ENCODE data around the gene HS6ST2.

Gene HS6ST2

DNA sequence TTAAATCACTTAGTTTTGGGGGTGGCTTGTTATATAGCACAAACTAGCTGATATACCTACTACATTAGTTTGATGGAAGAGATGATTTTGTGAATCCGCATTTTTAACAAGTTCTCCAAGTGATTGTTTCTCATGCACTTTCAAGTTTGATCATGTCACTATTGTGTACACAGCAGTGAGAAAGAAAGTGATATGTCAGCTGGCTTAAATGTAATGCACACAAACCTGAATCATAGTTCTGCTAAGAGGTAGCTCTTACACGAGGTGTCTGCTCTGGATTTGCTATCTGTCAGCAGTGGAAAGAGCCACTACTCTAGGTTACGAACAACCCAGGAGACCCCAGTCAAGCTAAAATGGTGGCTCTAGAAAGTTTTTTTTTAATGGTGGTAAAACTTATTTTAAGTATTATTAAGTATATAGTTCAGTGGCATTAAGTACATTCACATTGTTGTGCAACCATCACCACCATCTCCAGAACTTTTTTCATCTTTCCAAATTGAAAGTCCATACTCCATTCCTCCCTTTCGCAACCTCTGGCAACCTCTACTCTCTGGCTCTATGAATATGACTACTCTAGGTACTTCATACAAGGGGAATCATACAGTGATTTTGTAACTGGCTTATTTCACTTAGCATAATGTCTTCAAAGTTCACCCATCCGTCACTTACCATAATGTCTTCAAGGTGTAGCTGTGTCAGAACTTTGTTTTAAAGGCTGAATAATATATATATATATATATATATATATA lies 147.3 kb downstream of the HS6ST2 start:
- DNase-seq (ENCODE audit: low spot score) = no peak
- ATAC-seq (ENCODE audit: low read depth) = no peak
- TF ChIP-seq, protein P1, sequence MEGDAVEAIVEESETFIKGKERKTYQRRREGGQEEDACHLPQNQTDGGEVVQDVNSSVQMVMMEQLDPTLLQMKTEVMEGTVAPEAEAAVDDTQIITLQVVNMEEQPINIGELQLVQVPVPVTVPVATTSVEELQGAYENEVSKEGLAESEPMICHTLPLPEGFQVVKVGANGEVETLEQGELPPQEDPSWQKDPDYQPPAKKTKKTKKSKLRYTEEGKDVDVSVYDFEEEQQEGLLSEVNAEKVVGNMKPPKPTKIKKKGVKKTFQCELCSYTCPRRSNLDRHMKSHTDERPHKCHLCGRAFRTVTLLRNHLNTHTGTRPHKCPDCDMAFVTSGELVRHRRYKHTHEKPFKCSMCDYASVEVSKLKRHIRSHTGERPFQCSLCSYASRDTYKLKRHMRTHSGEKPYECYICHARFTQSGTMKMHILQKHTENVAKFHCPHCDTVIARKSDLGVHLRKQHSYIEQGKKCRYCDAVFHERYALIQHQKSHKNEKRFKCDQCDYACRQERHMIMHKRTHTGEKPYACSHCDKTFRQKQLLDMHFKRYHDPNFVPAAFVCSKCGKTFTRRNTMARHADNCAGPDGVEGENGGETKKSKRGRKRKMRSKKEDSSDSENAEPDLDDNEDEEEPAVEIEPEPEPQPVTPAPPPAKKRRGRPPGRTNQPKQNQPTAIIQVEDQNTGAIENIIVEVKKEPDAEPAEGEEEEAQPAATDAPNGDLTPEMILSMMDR (IDR thresholded peaks at IDR 0.05; ENCODE audit: poor library complexity, severe bottlenecking) = no peak
- no peaks in the 10 kb centered on the region for H3K27me3 ChIP-seq (ENCODE audit: insufficient read depth, poor library complexity, severe bottlenecking)
- no peaks in the 10 kb centered on the region for H3K36me3 ChIP-seq (ENCODE audit: low read depth)
- H3K9me3 ChIP-seq (ENCODE audit: severe bottlenecking) = no peaks in the 10 kb centered on the region
- H3K4me3 ChIP-seq (ENCODE audit: severe bottlenecking) = no peak overlapping the region
- H3K4me1 ChIP-seq (ENCODE audit: insufficient read depth, poor library complexity, severe bottlenecking) = no peaks in the 10 kb centered on the region
- no peak overlapping the region for H3K27ac ChIP-seq (ENCODE audit: poor library complexity, severe bottlenecking)

DNA sequence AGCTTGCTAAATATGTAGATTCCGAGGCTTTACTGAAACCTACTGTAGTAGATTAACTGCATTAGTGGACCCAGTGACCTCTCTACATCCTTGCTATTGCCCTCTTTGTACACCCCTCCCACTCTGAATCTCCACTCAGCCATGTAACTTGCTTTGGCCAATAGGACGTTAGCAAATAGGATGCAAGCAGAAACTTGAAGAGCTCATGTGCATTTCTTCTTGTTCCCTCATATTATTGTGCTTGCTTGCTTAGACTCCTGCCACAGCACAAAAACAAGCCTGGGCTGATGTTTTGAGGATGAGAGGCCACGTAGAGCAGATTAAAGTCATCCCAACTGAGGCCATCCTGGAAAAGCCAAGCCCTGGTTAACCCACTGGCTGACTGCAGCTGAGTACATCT lies 147.9 kb downstream of the HS6ST2 start:
- H3K4me3 ChIP-seq (ENCODE audit: severe bottlenecking) = no peak overlapping the region
- no peaks in the 10 kb centered on the region for H3K36me3 ChIP-seq (ENCODE audit: low read depth)
- no peaks in the 10 kb centered on the region for H3K9me3 ChIP-seq (ENCODE audit: severe bottlenecking)
- H3K27me3 ChIP-seq (ENCODE audit: insufficient read depth, poor library complexity, severe bottlenecking) = no peaks in the 10 kb centered on the region
- H3K27ac ChIP-seq (ENCODE audit: poor library complexity, severe bottlenecking) = no peak overlapping the region
- no peak for ATAC-seq (ENCODE audit: low read depth)
- H3K4me1 ChIP-seq (ENCODE audit: insufficient read depth, poor library complexity, severe bottlenecking) = no peaks in the 10 kb centered on the region
- DNase-seq (ENCODE audit: low spot score) = no peak
- TF ChIP-seq, protein P1 (IDR thresholded peaks at IDR 0.05; ENCODE audit: poor library complexity, severe bottlenecking) = no peak

DNA sequence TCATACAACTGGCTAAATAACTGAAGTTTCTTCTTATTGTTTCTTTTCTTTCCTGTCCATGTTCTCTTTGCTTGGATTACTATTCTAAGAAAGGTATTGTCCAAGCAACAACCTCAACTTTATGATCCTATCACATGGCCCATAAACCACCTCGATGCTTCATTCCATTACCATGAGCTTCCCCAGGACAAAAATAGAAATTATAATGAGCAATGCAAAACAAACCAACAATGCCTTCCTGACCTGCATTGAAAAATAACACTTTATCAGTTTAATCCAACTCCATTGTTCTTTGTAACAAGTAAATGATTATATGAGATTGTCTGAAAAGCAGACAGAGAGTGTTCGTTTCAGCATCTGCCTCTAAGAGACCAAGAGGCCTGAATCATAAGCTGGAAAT lies 148.8 kb downstream of the HS6ST2 start:
- no peak overlapping the region for H3K27ac ChIP-seq (ENCODE audit: poor library complexity, severe bottlenecking)
- TF ChIP-seq, protein P1 (IDR thresholded peaks at IDR 0.05; ENCODE audit: poor library complexity, severe bottlenecking) = no peak
- H3K36me3 ChIP-seq (ENCODE audit: low read depth) = no peaks in the 10 kb centered on the region
- DNase-seq (ENCODE audit: low spot score) = no peak
- H3K4me1 ChIP-seq (ENCODE audit: insufficient read depth, poor library complexity, severe bottlenecking) = no peaks in the 10 kb centered on the region
- H3K4me3 ChIP-seq (ENCODE audit: severe bottlenecking) = no peak overlapping the region
- H3K27me3 ChIP-seq (ENCODE audit: insufficient read depth, poor library complexity, severe bottlenecking) = no peaks in the 10 kb centered on the region
- no peaks in the 10 kb centered on the region for H3K9me3 ChIP-seq (ENCODE audit: severe bottlenecking)
- ATAC-seq (ENCODE audit: low read depth) = no peak

DNA sequence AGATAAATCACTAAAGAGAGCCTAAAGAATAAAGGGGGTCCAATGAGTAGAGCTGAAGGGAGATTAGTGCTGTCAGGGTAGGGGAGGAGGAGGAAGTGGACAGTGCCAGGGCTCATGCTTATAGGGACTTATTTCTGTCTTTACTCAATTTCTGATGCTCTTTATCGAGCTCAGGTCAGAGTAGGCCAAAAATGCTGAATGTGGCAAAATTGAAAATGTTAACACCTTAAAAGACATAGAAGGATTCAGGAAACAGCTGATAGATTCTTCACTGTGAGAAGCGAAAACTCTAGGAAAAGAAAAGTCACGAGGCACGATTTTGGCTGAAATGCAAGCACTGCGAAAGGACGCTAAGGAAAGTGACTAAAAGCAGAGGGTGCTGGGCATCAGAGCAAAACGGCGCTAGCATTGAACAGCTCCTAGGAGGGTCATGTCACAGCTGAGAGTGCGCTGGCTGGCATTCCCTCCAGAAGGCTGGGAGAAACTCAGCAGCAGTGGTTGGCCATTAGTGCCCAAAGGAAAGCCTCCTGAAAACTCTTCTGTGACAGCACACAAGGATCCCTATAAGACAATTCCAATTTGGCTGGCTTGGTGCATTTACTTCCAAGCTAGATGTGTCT lies 150.9 kb downstream of the HS6ST2 start:
- H3K36me3 ChIP-seq (ENCODE audit: low read depth) = no peaks in the 10 kb centered on the region
- H3K4me3 ChIP-seq (ENCODE audit: severe bottlenecking) = no peak overlapping the region
- no peak overlapping the region for H3K27ac ChIP-seq (ENCODE audit: poor library complexity, severe bottlenecking)
- DNase-seq (ENCODE audit: low spot score) (no peak), ATAC-seq (ENCODE audit: low read depth) (no peak)
- TF ChIP-seq, protein P1 (IDR thresholded peaks at IDR 0.05; ENCODE audit: poor library complexity, severe bottlenecking) = no peak
- no peaks in the 10 kb centered on the region for H3K9me3 ChIP-seq (ENCODE audit: severe bottlenecking)
- H3K4me1 ChIP-seq (ENCODE audit: insufficient read depth, poor library complexity, severe bottlenecking) = no peaks in the 10 kb centered on the region
- H3K27me3 ChIP-seq (ENCODE audit: insufficient read depth, poor library complexity, severe bottlenecking) = no peaks in the 10 kb centered on the region

DNA sequence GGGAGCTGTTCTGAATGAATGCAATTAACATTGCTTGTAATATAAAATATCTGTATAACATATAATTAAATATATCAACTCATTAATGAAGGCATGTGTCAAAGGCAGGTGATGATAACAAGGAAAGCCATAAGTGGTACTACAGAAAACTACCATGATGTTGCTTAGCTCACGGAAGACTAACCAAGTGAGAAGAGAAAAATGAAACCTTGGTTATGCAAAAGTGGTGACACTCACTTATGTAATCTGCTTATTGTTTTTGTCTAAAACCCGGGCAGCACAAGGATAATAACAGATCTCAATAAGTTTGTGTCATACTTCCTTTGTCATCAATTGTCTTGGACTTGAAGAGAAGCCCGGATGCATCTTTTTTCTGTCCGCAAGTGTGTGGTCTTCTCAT lies 156.4 kb downstream of the HS6ST2 start:
- TF ChIP-seq, protein P1 (IDR thresholded peaks at IDR 0.05; ENCODE audit: poor library complexity, severe bottlenecking) = no peak
- Histone ChIP-seq H3K27ac (ENCODE audit: poor library complexity, severe bottlenecking) (no peak overlapping the region), H3K27me3 (ENCODE audit: insufficient read depth, poor library complexity, severe bottlenecking) (no peaks in the 10 kb centered on the region), H3K4me3 (ENCODE audit: severe bottlenecking) (no peak overlapping the region), H3K36me3 (ENCODE audit: low read depth) (no peaks in the 10 kb centered on the region), H3K9me3 (ENCODE audit: severe bottlenecking) (no peaks in the 10 kb centered on the region), H3K4me1 (ENCODE audit: insufficient read depth, poor library complexity, severe bottlenecking) (no peaks in the 10 kb centered on the region)
- no peak for ATAC-seq (ENCODE audit: low read depth)
- DNase-seq (ENCODE audit: low spot score) = no peak

All from RWPE2 (cell line).